Caco-2 (cell line): ENCODE data around the gene TAL1. TPM values are rescaled to one million over a fixed set of nuclear protein-coding genes. Genes with fewer than 3 reads are reported as not detected.

Source experiments
- BruUV-seq: library from RNA; stranded (reverse); fragments of 400-500 nt; replicated peaks from 2 replicates; lab custom pipeline; 2021; lab: Mats Ljungman, UMichigan
- CTCF ChIA-PET: fragments of 300-600 bp; sonication (Branson Sonifier 250); formaldehyde crosslinking; loops from one replicate; lab custom pipeline; 2022; ENCODE audit warnings: antibody characterized with exemption; lab: Charles Lee
- POLR2A ChIA-PET: fragments of 300-600 bp; sonication (Branson Sonifier 250); formaldehyde crosslinking; loops from one replicate; lab custom pipeline; 2022; ENCODE audit warnings: antibody characterized with exemption; lab: Charles Lee
- DNase-seq, 2 experiments: peaks; one replicate each; pipeline versions ENCODE4 v3.0.0 to v3.0.0-alpha.2; 2020 to 2022
- H3K27me3 ChIP-seq: replicated peaks from 2 replicates; pipeline ENCODE4 v1.6.0; 2011; ENCODE audit warnings: low read length; ENCODE audit not compliant: control insufficient read depth, insufficient read depth
- H3K36me3 ChIP-seq: 2 replicates; pipeline ENCODE4 v1.5.1; 2011; ENCODE audit warnings: low read length; ENCODE audit not compliant: control insufficient read depth, insufficient read depth
- H3K4me1 ChIP-seq: fragments of 250-450 bp; sonication (Bioruptor Pico); 2 replicates; pipeline ENCODE4 v1.5.1; 2020; ENCODE audit warnings: mild to moderate bottlenecking
- H3K4me3 ChIP-seq: 2 replicates; pipeline ENCODE4 v1.5.1; 2011; ENCODE audit warnings: low read depth, mild to moderate bottlenecking, control low read depth, low read length
- H3K9me3 ChIP-seq: fragments of 250-450 bp; sonication (Bioruptor Pico); 2 replicates; pipeline ENCODE4 v1.5.1; 2020; ENCODE audit warnings: mild to moderate bottlenecking, moderate library complexity
- H3K27ac Mint-ChIP-seq: one replicate; pipeline ENCODE4 v1.8.0; 2022; ENCODE audit warnings: mixed read lengths; ENCODE audit not compliant: unreplicated experiment
- H3K27me3 Mint-ChIP-seq: one replicate; pipeline ENCODE4 v1.8.0; 2022; ENCODE audit warnings: mixed read lengths; ENCODE audit not compliant: insufficient read depth, unreplicated experiment
- H3K36me3 Mint-ChIP-seq: one replicate; pipeline ENCODE4 v1.8.0; 2022; ENCODE audit warnings: mild to moderate bottlenecking, mixed read lengths; ENCODE audit not compliant: insufficient read depth, unreplicated experiment
- H3K4me1 Mint-ChIP-seq: one replicate; pipeline ENCODE4 v1.8.0; 2022; ENCODE audit warnings: low read depth, mixed read lengths; ENCODE audit not compliant: unreplicated experiment
- H3K4me3 Mint-ChIP-seq: one replicate; pipeline ENCODE4 v1.8.0; 2022; ENCODE audit warnings: mild to moderate bottlenecking, moderate library complexity, mixed read lengths; ENCODE audit not compliant: unreplicated experiment
- H3K9me3 Mint-ChIP-seq: one replicate; pipeline ENCODE4 v1.8.0; 2022; ENCODE audit warnings: mixed read lengths; ENCODE audit not compliant: unreplicated experiment
- intact Hi-C: fragments of 100-400 bp; cut with micrococcal nuclease; formaldehyde crosslinking; loops from one replicate; pipeline ENCODE4 v1.10.0; 2022; ENCODE audit not compliant: unreplicated experiment
- total RNA-seq: library from RNA; stranded (reverse); gene quantifications from 2 replicates; pipeline ENCODE4 v1.2.3, GENCODE V29; 2022
- TF ChIP-seq, protein P1 (sequence below), 2 experiments: fragments of 200-600 bp in 1 of 2; IDR thresholded peaks; 1 replicate in 1 of 2; 2 replicates in 1 of 2; pipeline versions ENCODE4 v1.5.1 to v1.8.0; 2011 to 2022; ENCODE audit warnings: antibody characterized with exemption in 1 of 2, control low read depth in 1 of 2, inconsistent platforms in 1 of 2, low read depth in 1 of 2, low read length in 1 of 2, mild to moderate bottlenecking in 1 of 2, moderate library complexity in 1 of 2; ENCODE audit not compliant: insufficient read depth in 1 of 2, severe bottlenecking in 1 of 2, unreplicated experiment in 1 of 2

Gene TAL1
- total RNA-seq, 1 experiment from 2014 or later, result 15.2 TPM

DNA sequence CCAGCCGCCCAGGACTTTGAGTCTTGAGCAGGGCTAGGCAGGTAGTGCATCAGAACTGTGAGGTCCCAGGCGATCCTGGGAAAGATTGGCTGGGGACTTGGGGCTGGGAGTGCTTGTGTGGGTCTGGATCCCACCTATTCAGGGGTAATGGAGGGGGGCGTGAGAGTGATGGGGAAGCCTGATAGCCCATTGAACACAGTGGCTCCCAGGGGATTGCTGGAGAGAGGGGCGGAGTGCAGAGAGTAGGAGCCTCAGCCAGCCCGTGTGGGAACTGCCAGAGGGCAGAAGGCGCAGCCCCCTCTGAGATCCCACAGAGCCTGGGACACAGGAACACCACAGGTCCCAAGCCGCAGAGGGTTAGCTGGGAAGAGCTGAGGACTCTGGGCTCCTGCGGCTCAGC is 22.9 kb downstream of the TAL1 start:
- ChIA-PET CTCF (no interaction called here), POLR2A (no interaction called here)
- intact Hi-C loops, result no loop called here
- Mint-ChIP-seq H3K4me1 (peaks cover 6% of the 10 kb centered on the region), H3K4me3 (no peak overlapping the region), H3K27me3 (no peaks in the 10 kb centered on the region), H3K36me3 (peaks cover 9% of the 10 kb centered on the region), H3K27ac (no peak overlapping the region), H3K9me3 (no peaks in the 10 kb centered on the region)
- TF ChIP-seq, protein P1, sequence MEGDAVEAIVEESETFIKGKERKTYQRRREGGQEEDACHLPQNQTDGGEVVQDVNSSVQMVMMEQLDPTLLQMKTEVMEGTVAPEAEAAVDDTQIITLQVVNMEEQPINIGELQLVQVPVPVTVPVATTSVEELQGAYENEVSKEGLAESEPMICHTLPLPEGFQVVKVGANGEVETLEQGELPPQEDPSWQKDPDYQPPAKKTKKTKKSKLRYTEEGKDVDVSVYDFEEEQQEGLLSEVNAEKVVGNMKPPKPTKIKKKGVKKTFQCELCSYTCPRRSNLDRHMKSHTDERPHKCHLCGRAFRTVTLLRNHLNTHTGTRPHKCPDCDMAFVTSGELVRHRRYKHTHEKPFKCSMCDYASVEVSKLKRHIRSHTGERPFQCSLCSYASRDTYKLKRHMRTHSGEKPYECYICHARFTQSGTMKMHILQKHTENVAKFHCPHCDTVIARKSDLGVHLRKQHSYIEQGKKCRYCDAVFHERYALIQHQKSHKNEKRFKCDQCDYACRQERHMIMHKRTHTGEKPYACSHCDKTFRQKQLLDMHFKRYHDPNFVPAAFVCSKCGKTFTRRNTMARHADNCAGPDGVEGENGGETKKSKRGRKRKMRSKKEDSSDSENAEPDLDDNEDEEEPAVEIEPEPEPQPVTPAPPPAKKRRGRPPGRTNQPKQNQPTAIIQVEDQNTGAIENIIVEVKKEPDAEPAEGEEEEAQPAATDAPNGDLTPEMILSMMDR (IDR thresholded peaks at IDR 0.05; ENCODE audit: insufficient read depth in 1 of 2, low read depth in 1 of 2, low read length in 1 of 2, severe bottlenecking in 1 of 2, unreplicated experiment in 1 of 2), result no peak
- Histone ChIP-seq H3K4me3 (no peak overlapping the region), H3K4me1 (no peaks in the 10 kb centered on the region), H3K9me3 (no peaks in the 10 kb centered on the region), H3K36me3 (no peaks in the 10 kb centered on the region), H3K27me3 (no peaks in the 10 kb centered on the region)
- no peak for DNase-seq
- BruUV-seq, result no TSS peak

DNA sequence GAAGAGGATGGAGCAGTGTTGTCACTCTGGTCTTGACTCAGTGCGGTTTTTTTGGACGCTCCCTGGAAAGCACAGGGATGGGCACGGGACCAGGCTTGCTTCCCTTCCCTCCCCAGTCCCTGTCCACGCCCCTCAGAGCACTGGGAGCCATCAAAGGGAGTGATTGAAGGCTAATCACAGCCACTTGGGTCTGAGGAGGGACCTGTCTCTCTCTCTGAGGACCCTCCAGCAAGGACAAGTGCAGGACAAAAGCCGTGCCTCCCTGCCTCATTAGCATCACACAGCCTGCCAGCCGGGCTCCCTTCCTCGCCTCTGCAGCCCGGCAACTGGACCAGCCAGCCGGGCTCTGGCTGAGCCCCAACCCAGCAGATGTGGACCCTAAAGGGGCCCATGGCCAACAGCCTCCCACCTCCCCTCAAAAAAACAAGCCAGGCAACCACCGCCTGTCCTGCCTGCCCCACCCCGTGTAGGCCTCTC is 23.6 kb downstream of the TAL1 start:
- Histone ChIP-seq H3K27me3 (no peaks in the 10 kb centered on the region), H3K4me3 (no peak overlapping the region), H3K4me1 (no peaks in the 10 kb centered on the region), H3K36me3 (no peaks in the 10 kb centered on the region), H3K9me3 (no peaks in the 10 kb centered on the region)
- Mint-ChIP-seq H3K4me1 (peaks cover 6% of the 10 kb centered on the region), H3K27me3 (no peaks in the 10 kb centered on the region), H3K27ac (no peak overlapping the region), H3K4me3 (no peak overlapping the region), H3K36me3 (peaks cover 9% of the 10 kb centered on the region), H3K9me3 (no peaks in the 10 kb centered on the region)
- POLR2A ChIA-PET, result no interaction called here
- intact Hi-C loops, result no loop called here
- DNase-seq, result no peak
- TF ChIP-seq, protein P1 (IDR thresholded peaks at IDR 0.05; ENCODE audit: insufficient read depth in 1 of 2, low read depth in 1 of 2, low read length in 1 of 2, severe bottlenecking in 1 of 2, unreplicated experiment in 1 of 2), result no peak
- CTCF ChIA-PET, result no interaction called here
- no TSS peak for BruUV-seq

DNA sequence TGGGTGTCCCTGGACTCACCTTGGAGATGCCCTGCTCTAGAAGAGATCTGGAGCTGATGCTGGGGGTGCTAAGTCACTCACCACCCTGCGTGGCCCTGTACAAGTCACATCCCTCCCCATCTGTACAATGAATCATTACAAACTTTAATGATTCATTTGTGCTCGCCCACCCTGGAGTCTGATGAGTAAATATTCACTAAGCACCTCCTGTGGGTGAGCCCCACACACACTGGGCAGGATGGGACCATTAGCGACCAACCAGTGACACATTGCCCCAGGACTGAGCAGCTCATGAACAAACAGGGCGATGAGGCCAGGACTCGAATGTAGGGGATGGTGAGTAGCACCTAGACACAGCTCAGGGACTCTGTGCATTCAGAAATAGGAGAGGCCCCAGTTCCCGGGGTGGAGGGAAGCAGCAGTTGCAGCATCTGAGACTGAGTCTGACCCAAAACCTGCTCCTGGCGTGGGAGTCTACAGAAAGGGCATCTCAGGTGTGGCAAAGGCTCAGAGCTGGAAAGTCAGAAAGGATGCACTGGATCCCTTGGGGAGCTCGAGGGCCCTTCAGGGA is 24.1 kb downstream of the TAL1 start:
- H3K36me3 Mint-ChIP-seq, result peaks cover 9% of the 10 kb centered on the region
- intact Hi-C loops, result no loop called here
- TF ChIP-seq, protein P1 (IDR thresholded peaks at IDR 0.05; ENCODE audit: insufficient read depth in 1 of 2, low read depth in 1 of 2, low read length in 1 of 2, severe bottlenecking in 1 of 2, unreplicated experiment in 1 of 2), result no peak
- ChIA-PET POLR2A (no interaction called here), CTCF (no interaction called here)
- no peaks in the 10 kb centered on the region for H3K36me3 ChIP-seq
- no peak overlapping the region for H3K4me3 ChIP-seq
- no peak for DNase-seq
- H3K27me3 Mint-ChIP-seq, result no peaks in the 10 kb centered on the region
- H3K9me3 Mint-ChIP-seq, result no peaks in the 10 kb centered on the region
- peaks cover 4% of the 10 kb centered on the region; the same call in 1 of the 2 replicates for H3K9me3 ChIP-seq
- no peaks in the 10 kb centered on the region for H3K27me3 ChIP-seq
- no peak overlapping the region for H3K27ac Mint-ChIP-seq
- H3K4me1 Mint-ChIP-seq, result peaks cover 6% of the 10 kb centered on the region
- H3K4me1 ChIP-seq, result no peaks in the 10 kb centered on the region
- no TSS peak for BruUV-seq
- no peak overlapping the region for H3K4me3 Mint-ChIP-seq
